HG03521 (cell line): ENCODE measurements around the gene ACSL1.

Source experiments
- ATAC-seq: cut with Tn5 transposase; IDR thresholded peaks from one replicate; pipeline ENCODE4 v1.9.1; 2021; ENCODE audit warnings: mild to moderate bottlenecking, moderate library complexity; ENCODE audit not compliant: unreplicated experiment

Gene ACSL1

DNA sequence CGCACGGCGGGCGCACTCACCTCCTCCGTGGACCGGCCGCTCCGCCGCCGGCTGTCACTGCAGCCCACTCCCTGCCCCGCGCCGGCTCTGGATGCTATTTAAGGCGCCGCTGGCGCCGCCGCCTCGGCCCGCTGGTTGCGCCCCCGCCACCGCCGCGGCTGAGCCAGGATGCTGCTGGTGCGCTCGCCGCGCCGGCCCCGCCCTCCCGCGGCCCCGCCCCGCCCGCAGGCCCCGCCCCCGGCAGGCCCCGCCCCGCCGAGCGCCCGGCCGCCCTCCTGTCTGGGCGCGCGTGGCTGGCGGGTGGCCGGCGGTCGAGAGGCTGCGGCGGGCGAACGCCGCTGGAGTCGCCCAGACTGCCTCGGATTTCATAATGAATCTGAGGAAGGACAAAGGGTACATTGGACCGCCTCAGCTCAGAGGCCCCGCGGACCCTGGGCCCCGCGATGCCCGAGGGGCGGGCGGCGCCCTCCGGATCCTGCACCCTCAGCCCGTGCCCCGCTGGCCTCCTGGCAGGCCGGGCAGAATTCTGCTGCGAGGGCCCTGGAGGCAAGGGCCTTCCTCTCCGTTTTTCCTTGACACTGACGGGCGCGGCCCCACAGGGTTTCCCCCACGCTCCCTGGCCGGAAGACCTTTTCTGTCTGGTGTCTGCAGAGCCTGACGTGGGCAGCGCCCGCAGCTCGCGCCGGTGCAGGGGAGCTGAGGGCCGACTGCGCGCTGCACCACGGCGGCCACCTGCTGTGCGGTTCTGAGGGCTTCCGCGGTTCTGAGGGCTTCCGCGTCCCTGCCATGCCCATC lies at the start of gene ACSL1:
Gene ACSL1, minus strand, starts transcription at position 73 of the 795 bp plus-strand sequence. CDS start 22,454 bp downstream, outside the sequence.
- ATAC-seq, result peak; percentile 72

DNA sequence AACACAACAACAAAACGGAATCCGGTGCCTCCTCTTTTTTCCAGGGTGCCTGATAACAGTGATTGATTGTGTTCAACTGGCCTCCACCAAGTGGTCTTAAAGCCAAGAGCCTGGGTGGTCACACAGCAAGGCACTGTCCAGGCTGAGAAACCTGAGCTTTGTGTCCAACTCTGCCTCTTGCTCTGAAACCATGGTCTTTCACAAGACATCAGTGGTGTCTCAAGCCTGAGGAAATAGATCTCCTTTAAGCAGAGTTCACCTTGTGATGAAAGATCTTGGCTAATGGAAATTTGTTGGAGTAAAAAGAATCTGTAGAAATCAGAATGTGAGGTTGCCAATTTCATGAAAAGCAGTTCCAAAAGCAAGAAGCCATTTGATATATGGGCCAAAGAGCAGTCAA lies 47.3 kb upstream of the ACSL1 start:
- no peak for ATAC-seq

DNA sequence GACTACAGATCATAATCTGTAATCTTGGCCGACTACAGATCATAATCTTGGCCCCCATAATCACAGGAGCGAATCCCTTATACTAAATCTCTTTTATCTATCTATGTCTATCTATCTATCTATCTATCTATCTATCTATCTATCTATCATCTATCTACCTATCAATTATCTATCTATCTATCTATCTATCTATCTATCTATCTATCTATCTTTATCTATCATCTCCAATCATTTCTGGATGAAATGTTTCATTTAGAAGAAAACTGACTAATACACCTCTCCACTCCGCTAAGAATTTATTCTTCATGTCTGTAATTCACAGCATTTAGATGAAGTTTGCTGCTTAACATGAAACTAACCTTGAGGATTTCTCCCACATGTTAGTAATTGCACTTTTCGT lies 45.0 kb upstream of the ACSL1 start:
- no peak for ATAC-seq

DNA sequence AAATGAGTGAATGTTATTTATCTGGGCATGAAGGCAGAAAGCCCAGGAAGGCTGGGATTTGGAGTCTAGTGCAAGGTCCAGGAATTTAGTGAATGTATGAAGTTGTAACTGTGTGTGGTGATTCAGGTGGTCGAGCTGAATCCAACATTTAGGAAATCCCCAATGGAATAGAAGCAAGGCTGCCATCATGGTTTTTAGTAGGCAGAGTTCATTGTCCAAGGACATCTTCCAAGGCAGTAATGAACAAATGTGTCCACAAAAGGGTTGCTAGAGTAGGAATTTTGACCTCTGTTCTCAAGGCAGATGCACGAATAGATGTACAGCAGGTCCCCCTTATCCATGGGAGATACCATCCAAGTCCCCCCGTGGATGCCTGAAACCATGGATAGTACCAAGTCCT lies 42.9 kb upstream of the ACSL1 start:
- ATAC-seq, result no peak

- ATAC-seq, result no peak
These were observed 38.1 kb upstream of the ACSL1 start for GRCh38 chr4:184863916-184864315.

DNA sequence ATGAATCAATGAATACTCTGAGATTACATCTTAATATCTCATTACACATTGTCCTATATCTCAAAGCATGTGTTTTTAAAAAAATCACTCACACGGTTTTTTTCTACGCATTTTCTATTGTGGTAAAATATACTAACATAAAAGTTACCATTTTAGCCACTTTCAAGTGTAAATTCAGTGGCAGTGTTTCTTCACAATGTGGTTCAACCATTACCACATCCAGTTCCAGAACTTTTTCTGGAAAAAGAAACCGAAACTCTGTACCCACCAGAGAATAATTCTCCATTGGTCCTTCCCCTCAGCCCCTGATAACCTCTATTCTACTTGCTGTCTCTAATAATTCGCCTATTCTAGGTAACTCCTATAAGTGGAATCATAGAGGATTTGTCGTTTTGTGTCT lies 35.3 kb upstream of the ACSL1 start:
- ATAC-seq, result no peak

DNA sequence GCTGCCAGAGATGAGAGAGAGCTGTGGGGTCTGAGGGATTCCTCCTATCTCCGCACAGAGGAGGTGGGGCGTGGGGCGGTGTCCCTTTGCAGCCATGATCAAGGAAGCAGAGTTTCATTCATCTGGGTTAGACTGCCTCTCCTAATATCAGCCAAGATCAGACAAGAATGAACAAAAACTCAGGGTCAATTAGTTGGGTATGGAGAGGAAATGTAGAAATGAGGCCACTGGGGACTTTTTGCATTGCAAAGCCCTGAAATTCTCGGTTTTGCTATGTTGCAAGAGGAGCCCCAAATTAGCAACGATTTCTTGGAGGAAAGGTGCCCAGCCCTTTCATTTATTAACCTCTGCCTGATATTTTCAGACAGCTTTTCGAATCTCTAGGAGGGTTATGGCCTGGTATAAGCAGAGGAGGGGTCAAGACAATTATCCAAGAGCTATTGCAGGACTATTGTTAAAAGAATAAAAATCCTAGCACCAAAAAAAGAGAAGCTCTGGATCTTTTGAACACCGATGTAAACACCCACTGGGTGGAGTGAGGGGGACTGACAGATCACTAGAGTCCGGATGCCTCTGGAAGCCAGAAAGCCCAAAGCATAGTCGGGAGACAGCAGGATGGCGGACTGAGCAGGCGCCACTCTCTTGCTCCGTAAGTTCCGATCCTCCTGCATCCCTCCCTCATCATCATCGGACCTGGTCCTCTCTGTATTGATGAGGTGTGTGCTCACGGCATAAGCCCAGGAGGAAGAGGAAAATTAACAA lies 34.4 kb upstream of the ACSL1 start:
- ATAC-seq, result peak; percentile 43

GRCh38 chr4:184857441-184858121 lies 31.8 kb upstream of the ACSL1 start:
- ATAC-seq, result no peak

DNA sequence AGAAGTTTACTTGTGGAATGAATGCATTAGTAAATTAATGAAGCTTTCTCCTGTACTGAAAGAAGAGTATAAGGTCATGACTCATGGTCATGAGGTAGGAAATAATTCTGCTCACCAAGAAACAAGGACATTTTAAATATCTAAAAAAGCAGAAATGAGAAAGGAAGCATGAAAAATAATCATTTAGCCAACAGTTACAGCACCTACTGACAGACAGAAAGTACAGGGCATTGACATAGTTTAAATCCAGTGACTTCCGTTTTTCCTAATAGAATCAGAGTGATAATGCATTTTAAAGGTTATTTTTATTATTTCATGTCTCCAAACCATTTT lies 30.5 kb upstream of the ACSL1 start:
- ATAC-seq, result no peak

- ATAC-seq, result no peak
These were observed 28.9 kb upstream of the ACSL1 start for GRCh38 chr4:184854673-184855072.

DNA sequence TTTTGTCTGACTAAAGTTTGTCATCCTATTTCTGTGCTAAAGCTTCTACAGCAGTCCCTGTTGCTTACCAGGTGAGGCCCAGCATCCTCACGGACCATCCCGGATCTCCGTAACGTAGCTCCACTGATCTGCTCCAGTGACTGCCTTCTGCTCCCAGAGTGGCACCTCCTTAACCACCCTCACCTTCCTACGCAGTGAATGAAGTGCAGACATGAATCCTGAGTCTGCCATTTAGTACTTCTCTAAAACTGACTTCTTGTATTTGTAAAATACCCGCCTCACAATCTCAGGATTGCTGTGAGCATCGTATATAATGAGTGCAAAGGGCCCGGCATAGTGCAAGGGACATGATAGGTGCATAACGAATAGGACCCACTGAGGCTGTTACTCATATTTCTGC lies 27.7 kb upstream of the ACSL1 start:
- no peak for ATAC-seq

DNA sequence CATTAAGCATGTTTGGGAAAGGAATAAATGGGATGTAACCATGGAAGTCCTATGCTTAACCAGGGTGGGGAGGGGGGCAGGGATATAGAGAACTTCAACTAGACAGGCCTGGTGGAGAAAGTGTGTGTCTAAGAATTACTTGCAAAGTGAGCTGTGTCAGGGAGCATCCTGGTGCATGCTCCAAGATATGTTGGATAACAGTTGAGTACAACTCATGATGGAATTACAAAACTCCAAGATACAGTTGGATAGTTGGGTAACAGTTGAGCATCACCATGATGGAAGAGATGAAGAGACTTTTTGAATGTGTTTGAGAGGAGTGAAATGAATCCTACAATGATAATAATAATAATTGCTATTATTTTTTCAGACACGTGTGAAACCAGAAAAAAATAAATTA lies 26.1 kb upstream of the ACSL1 start:
- ATAC-seq, result no peak

GRCh38 chr4:184851200-184851541 lies 25.4 kb upstream of the ACSL1 start:
- ATAC-seq, result peak; percentile 62

GRCh38 chr4:184850431-184851199 lies 24.8 kb upstream of the ACSL1 start:
- peak; percentile 43 for ATAC-seq

- no peak for ATAC-seq
These were observed 24.2 kb upstream of the ACSL1 start for GRCh38 chr4:184850018-184850417.

GRCh38 chr4:184849185-184849584 lies 23.4 kb upstream of the ACSL1 start:
- ATAC-seq, result peak; percentile 18

DNA sequence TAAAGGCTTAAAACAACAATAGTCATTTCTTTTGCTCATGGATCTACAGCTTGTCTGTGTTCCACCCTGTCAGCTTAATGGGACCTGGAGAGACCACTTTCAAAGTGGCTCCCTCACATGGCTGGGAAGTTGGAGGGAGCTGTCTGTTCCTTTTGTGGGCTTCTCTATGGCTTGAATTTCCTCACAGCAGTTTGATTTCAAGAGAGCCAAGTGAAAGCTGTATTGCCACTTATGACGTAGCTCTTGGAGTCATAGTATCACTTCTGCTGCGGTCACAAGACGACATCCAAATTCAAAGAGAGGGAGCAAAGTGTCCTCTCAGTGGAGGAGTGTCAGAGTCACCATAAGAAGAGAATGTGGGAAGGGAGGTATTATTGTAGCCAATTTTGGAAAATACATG lies 22.7 kb upstream of the ACSL1 start:
- no peak for ATAC-seq

- no peak for ATAC-seq
These were observed 20.8 kb upstream of the ACSL1 start for GRCh38 chr4:184846531-184846930.

DNA sequence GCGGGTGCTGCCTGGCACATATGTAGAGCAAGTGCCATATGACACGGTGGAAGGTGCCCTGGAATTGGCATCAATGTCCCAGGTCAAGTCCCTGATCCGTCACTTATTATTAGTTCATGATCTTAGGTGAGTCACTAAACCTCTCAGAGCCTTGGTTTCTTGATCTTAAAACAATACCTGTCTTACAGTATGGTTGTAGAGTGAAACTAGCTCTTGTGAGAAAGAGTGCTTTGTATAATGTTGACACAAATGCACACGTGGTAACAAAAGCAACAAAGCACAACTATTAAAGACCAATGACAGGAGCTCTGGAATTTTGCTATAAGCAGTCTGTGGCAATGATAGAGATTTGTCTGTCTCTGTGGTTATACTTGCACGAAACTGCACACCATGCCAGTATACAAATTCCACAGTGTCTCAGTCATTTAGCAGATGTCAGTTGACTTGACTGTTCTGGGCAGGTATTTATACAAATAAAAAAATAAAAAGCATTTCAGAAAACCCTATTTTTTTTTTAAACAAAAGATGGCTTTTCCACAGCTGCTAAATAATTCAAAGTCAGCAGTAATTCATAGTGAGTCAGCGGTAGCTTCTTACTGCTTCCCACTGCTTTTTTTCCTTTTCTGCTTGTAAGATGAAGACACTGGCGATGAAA lies 19.7 kb upstream of the ACSL1 start:
- ATAC-seq, result no peak

DNA sequence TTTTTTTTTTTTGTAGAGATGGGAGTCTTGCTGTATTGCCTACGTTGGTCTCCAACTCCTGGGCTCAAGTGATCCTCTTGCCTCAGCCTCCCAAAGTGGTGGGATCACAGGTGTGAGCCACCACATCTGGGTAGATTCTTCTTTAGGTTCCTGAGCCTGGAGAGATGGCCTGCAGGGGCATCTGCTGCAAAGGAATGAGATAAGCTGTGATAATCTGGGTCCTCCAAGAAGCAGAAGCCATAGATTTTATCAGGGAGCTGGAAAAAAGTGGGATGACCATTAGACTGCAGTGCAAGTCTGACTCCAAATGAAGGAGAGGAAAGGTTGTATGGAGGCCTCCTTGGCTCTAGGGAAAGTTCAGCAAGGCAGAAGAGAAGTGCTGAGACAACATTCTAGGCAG lies 19.0 kb upstream of the ACSL1 start:
- no peak for ATAC-seq
